Measurements from ENCODE around the gene EXOC1L.

The EXOC1L gene

DNA sequence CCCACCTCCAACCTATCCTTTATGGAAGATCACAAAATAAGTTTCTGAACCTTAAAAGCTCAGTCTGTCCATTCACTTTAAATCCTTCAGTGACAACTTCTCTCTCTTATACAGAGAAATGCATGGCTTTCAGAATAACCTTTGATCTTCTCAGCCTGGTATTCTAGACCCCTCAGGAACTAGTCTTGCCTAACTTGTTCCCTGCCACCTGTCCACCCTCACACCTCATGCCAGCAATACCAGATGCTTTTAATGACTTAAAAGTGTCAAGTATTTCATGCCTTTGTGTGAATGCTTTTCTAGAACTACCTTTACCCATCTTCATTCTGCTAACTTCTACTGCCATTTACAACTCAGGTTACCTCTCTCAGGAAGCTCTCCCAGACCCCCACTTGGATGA, 7.4 kb downstream of the EXOC1L start:
- Histone ChIP-seq H3K27me3 (ENCODE audit: control insufficient read depth, low read length) (no peaks in the 10 kb centered on the region), H3K9me3 (ENCODE audit: control insufficient read depth, insufficient read depth, low read length) (no peaks in the 10 kb centered on the region)
- TF ChIP-seq EZH2phosphoT487 (IDR thresholded peaks at IDR 0.05; ENCODE audit: borderline replicate concordance, low read length): no peak
- TF ChIP-seq CTCF (IDR thresholded peaks at IDR 0.05; ENCODE audit: low read depth, low read length, poor library complexity, severe bottlenecking): no peak

GRCh38 chr4:55827582-55827981, 8.0 kb downstream of the EXOC1L start:
- H3F3A ChIP-seq (ENCODE audit: control insufficient read depth, insufficient read depth): no peaks in the 10 kb centered on the region
- H3K36me3 ChIP-seq (ENCODE audit: control insufficient read depth, low read length): no peaks in the 10 kb centered on the region
- H3K4me1 ChIP-seq (ENCODE audit: control insufficient read depth, low read length): no peaks in the 10 kb centered on the region
- H3K9me3 ChIP-seq (ENCODE audit: control insufficient read depth, insufficient read depth, low read length): no peaks in the 10 kb centered on the region
- TF ChIP-seq CTCF (IDR thresholded peaks at IDR 0.05; ENCODE audit: low read depth, low read length, poor library complexity, severe bottlenecking): no peak
- TF ChIP-seq EZH2phosphoT487 (IDR thresholded peaks at IDR 0.05; ENCODE audit: borderline replicate concordance, low read length): no peak
- no peaks in the 10 kb centered on the region for H3K27me3 ChIP-seq (ENCODE audit: control insufficient read depth, low read length)
- H3K4me3 ChIP-seq (ENCODE audit: low read length): no peak overlapping the region
- no peaks in the 10 kb centered on the region for H3K9me2 ChIP-seq (replicated peaks; ENCODE audit: control insufficient read depth, low read length)
- no peaks in the 10 kb centered on the region for H4K20me1 ChIP-seq (ENCODE audit: control insufficient read depth, insufficient read depth, low read depth, low read length)
- H3K4me2 ChIP-seq (ENCODE audit: low read length): no peak overlapping the region
- H3K27ac ChIP-seq (ENCODE audit: low read depth, low read length): no peak overlapping the region
- H3K79me2 ChIP-seq (ENCODE audit: control insufficient read depth, low read length): no peaks in the 10 kb centered on the region

More for the DNA sequence above, 7.4 kb downstream of the EXOC1L start:
- Histone ChIP-seq H3K79me2 (ENCODE audit: control insufficient read depth, low read length) (no peaks in the 10 kb centered on the region), H3K4me3 (ENCODE audit: low read length) (no peak overlapping the region), H3K9me2 (replicated peaks; ENCODE audit: control insufficient read depth, low read length) (no peaks in the 10 kb centered on the region), H4K20me1 (ENCODE audit: control insufficient read depth, insufficient read depth, low read depth, low read length) (no peaks in the 10 kb centered on the region), H3K36me3 (ENCODE audit: control insufficient read depth, low read length) (no peaks in the 10 kb centered on the region), H3K27ac (ENCODE audit: low read depth, low read length) (no peak overlapping the region), H3K4me2 (ENCODE audit: low read length) (no peak overlapping the region), H3F3A (ENCODE audit: control insufficient read depth, insufficient read depth) (no peaks in the 10 kb centered on the region), H3K4me1 (ENCODE audit: control insufficient read depth, low read length) (no peaks in the 10 kb centered on the region)

DNA sequence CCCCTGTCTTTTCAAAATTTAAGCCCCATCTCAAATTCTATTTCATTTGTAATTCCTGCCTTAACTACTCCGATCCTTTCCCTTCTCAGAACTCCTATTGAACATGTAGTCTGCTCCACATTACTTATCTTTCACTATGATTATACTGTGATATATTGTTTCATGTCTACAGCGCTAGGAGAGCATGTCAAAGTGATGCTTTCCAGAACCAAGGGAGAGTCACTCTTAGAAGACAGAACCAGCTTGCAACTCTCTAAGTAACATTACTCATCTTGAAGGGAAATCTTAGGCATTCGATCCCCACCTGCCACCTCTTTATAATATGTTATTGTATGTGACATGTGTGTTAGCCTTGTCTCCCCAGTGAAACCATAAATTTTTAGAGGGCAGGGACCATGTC, 10.5 kb downstream of the EXOC1L start:
- H3K4me2 ChIP-seq (ENCODE audit: low read length): no peak overlapping the region
- no peaks in the 10 kb centered on the region for H3K79me2 ChIP-seq (ENCODE audit: control insufficient read depth, low read length)
- no peaks in the 10 kb centered on the region for H4K20me1 ChIP-seq (ENCODE audit: control insufficient read depth, insufficient read depth, low read depth, low read length)

More for the DNA sequence above, 10.5 kb downstream of the EXOC1L start:
- Histone ChIP-seq H3K27me3 (ENCODE audit: control insufficient read depth, low read length) (no peaks in the 10 kb centered on the region), H3K9me3 (ENCODE audit: control insufficient read depth, insufficient read depth, low read length) (no peaks in the 10 kb centered on the region), H3K36me3 (ENCODE audit: control insufficient read depth, low read length) (no peaks in the 10 kb centered on the region), H3K4me1 (ENCODE audit: control insufficient read depth, low read length) (no peaks in the 10 kb centered on the region), H3K4me3 (ENCODE audit: low read length) (no peak overlapping the region), H3K9me2 (replicated peaks; ENCODE audit: control insufficient read depth, low read length) (no peaks in the 10 kb centered on the region), H3F3A (ENCODE audit: control insufficient read depth, insufficient read depth) (no peaks in the 10 kb centered on the region), H3K27ac (ENCODE audit: low read depth, low read length) (no peak overlapping the region)
- TF ChIP-seq EZH2phosphoT487 (IDR thresholded peaks at IDR 0.05; ENCODE audit: borderline replicate concordance, low read length): no peak
- no peak for TF ChIP-seq CTCF (IDR thresholded peaks at IDR 0.05; ENCODE audit: low read depth, low read length, poor library complexity, severe bottlenecking)
